GM19468 (cell line): ENCODE data around the gene EHBP1.
"Not testable (repeated sequence)": the region's sequence is repeated elsewhere in the genome, so short reads cannot be mapped to it uniquely, and the experiment has no call there.

Source experiments
- ATAC-seq: cut with Tn5 transposase; IDR thresholded peaks from one replicate; pipeline ENCODE4 v1.9.1; 2021; ENCODE audit warnings: mild to moderate bottlenecking, moderate library complexity, moderate number of reproducible peaks; ENCODE audit not compliant: unreplicated experiment; ENCODE audit errors: extremely low read depth

The EHBP1 gene

DNA sequence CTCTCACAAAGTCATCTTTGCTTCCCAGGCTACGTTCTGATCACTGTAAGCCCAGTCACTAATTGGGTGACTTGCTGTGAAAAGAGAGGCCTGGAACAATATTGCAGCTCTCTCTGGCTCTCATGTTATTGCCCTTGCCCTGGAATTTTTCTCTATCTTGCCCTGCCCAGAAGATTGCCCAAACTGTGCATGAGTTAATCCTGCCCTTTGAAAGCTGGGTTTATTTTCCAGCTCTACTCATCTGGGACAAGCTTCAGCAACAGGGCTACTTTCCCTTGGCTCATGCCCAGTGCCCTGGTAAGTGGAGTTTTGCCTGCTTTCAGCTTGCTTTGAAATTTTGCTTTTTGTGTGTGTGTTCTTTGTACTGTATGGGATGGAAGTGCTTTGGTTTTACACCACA, 6.9 kb upstream of the EHBP1 start:
- no peak for ATAC-seq

DNA sequence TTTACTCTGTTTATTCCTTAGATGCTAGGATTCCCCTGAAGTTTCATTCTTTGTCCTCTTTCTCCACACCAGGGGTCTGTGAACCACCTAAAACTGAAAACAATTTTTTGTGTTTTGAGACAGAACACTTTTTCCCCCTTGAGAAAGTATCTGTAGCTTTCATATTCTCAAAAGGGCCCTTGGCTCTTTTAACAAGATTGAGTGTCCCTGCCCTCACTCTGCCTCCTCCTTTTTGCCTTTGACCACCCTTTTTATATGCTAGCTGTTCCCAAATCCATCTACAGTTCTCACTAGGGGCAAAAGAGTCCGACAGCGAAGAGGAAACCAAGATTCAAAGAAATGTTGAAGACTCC, 883 bp upstream of the EHBP1 start:
- no peak for ATAC-seq

DNA sequence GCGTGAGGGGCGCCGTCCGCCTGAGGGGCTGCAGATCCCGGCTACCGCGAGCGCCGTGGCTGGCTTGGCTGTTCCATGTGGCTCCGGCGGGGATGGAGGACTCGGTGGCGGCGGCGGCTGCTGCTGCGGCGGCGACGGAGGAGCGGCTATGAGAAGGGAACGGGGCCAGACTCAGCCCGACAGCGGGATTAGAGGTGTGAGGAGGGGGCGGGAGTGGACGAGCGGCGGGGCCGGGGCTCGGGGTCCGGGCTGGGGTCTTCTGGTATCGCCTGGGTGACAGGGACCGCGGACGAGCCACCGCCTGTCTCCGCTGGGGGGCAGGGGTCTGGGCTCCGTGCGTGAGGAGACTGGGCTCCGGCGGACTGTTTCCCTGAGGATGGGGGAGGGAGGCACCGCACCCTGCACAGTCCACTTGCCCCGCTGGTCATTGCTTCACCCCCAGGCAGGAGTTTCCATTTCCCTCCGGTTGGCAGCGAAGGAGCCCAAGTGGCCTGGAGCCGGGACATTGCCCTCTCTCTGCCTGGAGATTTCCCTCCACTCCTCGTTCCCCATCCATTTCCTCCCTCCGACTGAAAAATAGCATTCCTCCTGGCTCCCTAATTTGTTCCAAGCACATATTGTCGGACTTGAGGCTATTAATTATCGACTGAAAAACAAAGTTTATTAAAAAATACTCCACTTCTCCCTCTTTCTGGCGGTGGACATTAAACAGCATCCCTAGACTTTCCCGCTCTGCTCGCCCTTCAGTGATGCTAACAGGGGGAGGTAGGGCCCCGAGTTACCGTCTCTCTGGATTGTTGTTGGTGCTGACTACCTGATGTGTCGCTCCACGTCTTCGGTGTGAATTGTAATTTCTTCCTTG, 577 bp downstream of the EHBP1 start:
- ATAC-seq, result no peak

DNA sequence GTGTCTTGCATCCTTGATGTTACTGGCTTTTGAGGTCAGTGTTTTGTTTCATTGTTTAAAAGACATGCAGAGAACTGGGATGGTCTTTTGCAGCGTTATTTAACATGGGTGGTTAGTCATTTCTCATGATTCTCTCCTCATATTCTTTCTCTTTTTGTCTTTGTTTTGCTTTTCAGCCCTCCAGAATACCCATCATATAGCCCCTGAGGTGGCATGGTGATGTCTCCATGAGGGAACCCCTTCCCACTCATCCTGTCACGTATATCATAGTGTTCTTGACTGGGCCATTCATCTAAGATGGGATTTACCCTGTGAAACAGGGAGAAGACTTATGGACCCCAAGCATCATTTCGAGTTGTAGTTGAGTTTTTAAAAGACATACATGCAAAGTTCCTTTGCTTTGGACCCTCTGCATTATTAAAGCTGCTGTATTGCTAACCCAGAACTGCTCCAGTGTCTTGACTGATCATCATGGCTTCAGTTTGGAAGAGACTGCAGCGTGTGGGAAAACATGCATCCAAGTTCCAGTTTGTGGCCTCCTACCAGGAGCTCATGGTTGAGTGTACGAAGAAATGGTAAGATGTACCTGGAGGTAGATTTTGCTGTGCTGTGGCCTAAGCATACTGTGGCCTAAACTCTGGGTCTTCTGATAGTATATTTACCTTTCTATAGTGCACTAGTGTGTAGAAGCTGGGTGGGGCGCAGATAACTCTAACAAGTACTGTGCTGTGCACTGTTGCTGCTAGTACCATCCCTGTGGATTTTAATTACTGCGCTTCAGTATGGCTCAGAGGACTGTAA, 1.4 kb downstream of the EHBP1 start:
- no peak for ATAC-seq

DNA sequence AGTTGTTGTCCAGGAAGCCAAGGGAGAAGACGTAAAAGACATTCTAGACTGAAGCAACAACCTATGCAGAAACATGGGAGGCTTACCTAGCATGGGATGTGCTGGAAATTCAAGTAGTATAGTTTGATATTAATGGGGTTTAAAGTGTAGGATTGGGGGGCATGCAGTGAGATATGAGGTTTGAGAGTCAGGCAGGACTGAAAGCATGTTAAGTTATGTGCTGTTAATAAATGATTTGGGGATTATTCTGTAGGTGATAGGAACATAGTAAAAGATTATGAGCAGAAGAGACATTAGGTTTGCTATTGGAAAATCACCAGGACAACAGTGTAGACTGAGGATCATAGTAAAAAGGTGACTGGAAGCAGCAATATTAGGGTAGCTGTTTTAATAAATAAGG, 3.2 kb downstream of the EHBP1 start:
- no peak for ATAC-seq

DNA sequence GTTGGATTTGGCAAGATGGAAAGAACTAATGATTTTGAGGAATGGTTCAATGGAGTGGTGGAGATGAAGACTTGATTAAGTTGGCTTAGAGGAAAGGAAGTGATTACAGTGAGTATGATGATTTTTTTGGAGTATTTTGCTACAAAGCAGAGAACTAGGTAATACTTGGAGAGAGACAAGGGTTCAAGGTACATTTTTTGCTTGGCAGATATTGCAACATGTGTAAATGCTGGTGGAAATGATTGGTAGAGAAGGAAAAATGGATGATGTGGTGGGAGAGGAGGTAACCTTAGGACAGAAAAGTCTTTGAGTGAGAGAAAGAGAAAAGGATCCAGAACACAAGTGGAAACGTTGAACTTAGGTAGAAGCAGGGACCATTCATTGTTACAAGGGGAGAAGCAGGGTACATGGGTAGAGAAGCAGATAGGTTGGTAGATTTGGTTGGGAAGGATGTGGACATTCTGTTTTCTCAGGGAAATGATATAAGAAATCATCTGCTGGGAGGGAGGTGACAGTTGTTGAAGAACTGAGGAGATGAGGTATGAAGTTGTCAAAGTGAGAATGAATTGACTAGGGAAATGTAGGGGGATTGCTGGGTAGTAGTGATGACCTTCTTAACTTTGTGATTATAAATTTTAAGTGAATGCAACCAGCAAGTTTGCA, 6.5 kb downstream of the EHBP1 start:
- no peak for ATAC-seq

DNA sequence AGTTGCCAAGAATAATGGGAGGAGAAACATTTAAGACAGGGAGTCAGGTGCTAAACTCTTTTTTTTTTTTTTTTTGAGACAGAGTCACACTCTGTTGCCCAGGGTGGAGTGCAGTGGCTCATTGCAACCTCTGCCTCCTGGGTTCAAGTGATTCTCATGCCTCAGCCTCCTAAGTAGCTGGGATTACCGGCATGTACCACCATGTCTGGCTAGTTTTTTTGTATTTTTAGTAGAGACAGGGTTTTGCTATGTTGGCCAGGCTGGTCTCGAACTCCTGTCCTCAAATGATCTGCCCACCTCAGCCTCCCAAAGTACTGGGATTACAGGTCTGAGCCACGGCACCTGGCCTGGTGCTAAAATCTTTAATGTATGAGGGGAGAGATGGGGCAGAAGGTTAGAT, 7.7 kb downstream of the EHBP1 start:
- not testable (repeated sequence) for ATAC-seq

DNA sequence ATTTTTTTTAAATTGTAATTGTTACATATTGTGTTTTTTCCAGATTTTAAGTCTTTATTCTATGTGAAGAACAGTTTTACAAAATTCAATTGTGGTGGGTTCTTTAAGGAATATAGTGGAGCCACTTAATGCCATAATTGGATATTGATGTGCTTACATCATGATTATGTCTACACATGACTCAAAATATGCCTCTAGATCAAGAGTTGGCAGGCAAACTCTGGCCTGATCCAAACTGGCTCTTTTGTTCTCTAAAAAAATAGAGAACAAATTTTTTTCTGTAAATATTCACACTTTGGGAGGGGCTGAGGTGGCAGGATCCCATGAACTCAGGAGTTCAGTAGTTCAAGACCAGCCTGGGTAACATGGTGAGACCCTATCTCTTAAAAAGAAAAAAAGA, 8.3 kb downstream of the EHBP1 start:
- ATAC-seq, result no peak

DNA sequence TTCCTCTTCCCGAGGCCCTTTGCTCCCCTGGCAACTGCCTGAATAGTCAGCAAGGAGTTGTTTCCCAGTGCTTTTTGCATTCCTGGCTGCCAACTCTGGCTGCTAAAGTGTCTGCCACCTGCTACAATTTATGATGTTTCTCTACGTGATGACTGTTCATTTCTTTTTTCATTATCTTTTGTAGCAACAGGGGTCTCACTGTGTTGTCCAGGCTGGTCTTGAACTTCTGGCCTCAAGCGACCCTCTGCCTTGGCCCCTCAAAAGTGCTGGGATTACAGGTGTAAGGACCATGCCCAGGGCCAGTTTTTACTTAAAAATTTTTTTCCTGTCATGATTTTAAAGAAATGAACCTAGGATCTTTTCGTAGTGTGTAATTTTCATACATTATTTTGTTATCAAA, 11.3 kb downstream of the EHBP1 start:
- no peak for ATAC-seq

DNA sequence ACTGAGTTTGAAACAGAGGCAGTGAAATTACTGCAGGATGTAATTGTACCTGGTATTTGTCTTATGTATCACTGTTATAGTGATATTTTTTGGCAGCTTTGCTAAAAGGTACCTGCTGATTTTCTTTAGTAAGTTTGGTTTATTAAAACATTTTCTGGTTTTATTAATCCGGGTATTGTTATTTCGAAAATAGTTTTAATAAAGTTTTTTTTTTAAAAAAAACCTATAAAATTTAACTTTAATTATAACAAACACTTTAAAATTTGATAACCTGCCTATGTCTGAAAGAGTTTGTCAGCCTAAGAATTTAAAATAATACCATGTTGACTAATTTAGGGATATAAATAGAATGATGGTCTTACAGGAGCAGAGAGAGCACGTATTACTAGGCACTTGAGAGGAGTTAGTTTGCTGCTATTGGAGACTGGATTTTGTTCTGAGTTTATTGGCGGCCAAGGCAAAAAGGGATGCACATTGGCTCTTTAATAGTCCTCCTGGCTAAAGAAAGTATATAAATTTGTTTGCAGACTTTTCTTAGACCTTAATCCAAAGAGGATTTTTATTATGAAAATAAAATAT, 12.1 kb downstream of the EHBP1 start:
- no peak for ATAC-seq

DNA sequence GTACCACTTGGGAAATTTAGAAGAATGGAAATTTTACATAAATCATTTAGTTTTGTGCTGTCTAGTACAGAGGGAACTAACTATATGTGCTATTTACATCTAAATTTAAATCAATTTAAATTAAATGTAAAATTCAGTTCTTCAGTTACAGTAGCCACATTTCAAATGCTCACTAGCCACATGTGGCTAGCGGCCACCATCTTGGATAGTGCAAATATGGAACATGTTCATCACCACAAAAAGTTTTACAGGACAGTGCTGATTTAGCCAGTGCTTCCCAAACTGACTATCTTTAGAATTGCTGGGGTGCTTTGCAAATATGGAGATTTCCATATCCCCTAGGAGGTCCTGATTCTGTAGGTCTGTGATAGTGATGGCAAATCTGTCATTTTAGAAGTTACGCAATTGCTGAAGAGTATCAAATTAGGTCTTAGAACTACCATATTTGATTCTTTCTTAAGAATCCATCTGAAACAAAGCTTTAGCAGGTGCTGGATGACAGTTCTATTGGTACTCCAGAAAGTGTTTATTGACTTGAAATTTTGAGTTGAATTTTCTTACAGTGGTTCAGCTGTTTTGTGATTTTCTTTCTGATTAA, 12.8 kb downstream of the EHBP1 start:
- ATAC-seq, result no peak

DNA sequence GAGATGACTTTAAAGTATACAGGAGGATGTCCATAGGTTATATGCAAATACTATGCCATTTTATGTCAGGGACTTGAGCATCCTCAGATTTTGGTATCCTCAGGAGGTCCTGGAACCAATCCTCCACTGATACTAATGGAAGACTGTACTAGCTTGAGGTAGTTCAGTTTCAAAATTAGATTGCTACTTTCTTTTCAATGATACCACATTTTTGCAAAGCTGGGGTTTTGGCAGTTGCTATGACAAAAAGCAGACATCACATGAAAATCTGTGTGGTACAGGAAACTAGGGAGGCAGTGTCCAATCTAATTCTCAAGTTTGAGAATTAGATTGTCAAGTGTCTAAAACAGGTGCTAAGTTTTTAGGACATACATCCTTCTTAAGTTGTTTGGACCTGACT, 14.2 kb downstream of the EHBP1 start:
- ATAC-seq, result no peak

DNA sequence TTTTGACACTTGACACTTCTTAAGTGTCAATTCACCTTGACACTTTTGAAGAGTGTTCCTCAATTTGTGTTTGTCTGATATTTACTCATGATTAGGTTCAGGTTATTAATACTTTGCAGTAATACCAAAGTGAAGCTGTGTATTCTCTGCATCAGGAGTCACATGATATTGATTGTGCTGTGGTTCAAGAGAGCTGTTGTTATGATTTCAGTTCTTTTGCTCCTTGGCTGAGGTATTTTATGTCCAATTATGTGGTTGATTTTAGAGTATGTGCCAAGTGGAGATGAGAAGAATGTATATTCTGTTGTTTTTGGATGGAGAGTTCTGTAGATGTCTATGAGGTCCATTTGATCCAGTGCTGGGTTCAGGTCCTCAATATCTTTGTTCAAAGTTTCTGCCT, 17.2 kb downstream of the EHBP1 start:
- ATAC-seq, result no peak

DNA sequence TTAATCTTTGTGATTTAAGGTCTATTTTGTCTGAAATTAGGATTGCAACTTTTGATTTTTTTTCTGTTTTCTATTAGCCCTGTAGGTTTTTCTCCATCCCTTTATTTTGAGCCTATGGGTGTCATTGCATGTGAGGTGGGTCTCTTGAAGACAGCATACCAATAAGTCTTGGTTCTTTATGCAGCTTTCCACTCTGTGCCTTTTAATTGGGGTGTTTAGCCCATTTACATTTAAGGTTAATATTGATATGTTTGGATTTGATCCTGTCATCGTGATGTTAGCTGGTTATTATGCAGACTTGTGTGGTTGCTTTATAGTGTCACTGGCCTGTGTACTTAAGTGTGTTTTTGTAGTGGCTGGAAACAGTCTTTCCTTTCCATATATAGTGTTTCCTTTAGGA, 17.7 kb downstream of the EHBP1 start:
- no peak for ATAC-seq

DNA sequence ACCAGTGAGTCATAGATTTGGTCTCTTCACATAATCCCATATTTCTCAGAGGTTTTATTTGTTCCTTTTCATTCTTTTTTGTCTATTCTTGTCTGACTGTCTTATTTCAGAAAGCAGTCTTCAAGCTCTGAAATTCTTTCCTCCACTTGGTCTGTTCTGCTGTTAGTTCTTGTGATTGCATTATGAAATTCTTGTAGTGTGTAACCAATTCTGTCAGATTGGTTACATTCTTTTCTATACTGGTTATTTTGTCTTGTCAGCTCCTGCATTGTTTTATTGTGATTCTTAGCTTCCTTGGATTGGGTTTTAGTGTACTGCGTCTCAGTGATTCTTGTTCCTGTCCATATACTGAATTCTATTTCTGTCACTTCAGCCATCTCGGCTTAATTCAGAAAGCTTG, 18.6 kb downstream of the EHBP1 start:
- no peak for ATAC-seq

DNA sequence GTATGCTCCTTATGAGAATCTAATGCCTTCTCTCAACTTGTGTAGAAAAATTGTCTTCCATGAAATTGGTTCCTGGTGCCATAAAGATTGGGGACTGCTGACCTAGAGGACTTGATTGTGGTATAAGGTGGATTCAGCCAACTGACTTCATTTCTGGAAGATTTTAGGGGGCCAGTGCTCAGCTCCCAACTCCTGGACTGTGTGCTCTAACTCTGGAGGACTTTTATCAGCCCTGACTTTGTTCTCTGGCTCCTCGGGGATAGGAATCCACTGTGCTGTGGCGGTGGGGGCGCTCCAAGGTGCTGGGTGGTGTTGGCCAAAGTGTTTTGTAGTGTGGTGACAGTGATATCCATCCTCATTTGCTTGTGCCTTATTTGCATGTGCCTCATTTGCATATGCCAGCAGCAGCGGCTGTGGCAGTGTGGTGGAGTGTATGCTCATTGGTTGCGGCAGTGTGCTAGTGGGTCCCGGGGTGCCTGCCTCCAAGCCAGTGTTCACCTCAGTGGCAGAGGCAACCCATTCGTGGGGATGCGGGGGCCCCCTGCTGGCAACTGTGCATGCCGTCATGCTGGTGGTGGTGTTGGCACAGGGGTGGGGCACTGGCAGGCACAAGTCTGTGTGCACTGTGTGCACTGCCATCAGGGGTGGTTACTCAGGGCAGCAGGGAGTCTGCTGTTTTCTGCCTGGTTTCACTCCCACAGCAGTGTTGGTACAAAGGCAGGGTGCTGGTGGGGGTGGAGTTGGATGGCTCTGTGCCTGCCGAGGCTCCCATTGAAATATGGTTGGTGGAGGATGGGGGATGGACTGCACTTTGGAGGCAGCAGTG, 19.6 kb downstream of the EHBP1 start:
- ATAC-seq, result no peak

DNA sequence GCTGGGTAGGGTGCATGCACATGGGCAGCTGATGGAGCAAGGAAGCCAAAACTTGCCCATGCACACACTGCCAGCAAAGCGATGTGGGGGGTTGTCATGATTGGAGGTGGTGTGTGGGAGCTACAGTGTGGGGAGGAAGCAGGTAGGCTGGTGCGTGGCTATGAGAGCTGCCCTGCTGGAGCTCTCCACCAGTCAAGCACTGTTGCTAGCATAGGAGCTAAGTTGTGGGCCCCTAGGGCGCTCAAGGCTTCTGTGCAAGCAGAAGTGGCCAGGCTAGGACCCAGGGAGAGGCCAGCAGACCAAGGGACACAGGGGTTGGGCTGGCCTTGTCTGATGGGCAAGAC, 20.2 kb downstream of the EHBP1 start:
- no peak for ATAC-seq

DNA sequence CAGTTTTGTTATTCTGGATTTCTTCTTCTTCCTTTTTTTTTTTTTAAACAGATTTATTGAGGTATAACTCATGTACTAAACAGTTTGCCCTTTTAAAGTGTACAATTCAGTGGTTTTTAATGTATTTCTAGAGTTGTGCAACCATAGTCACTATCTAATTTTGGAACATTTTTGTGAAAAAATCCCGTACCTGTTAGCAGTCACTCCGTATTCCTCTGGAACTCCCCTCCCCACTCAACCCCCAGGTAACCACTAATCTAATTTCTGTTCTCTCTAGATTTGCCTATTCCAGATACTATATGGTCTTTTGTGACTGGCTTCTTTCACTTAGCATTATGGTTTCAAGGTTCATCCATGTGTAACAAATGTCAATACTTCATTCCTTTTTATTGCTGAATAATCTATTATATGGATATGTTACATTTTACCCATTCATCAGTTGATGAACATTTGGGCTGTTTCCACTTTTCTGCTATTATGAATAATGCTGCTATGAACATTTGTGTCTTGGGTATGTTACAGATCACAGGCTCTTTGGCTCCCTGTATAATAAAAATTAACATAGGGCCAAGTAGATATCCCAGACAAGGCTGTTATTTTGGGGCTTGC, 21.9 kb downstream of the EHBP1 start:
- ATAC-seq, result no peak

DNA sequence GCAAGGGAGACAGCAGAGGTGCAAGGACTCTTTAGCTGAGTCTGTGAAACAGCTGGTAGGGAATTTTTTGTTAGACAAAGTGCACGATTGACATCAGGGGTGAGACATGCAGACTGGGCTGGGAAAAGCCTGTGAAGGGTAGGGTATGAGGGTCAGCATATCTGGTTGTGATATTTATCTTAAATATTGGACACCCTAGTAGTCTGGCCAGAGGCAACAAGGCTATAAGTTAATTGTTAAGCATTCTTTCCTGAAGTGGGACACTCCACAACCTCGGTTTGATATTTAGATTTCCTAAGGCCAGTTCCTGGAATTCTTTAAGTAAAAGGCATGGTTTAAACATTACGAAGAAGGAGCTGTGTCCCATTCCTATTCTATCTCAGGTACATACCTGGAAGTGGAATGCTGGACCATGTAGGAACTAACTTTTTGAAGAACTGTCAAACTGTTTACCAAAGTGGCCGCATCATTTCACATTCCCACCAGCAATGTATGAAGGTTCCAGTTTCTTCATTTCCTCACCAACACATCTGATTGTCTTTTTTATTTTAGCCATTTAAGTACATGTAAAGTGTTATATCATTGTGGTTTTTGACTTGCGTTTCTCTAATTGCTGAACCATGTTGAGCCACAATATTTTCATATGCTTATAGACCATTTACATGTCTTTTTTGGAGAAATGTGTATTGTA, 22.5 kb downstream of the EHBP1 start:
- no peak for ATAC-seq
